Caco-2 (cell line): ENCODE measurements around the gene ZNFX1. TPM values are rescaled to one million over a fixed set of nuclear protein-coding genes. Genes with fewer than 3 reads are reported as not detected.

ENCODE experiments used
- BruUV-seq: library from RNA; stranded (reverse); fragments of 400-500 nt; replicated peaks from 2 replicates; lab custom pipeline; 2021; lab: Mats Ljungman, UMichigan
- CTCF ChIA-PET: fragments of 300-600 bp; sonication (Branson Sonifier 250); formaldehyde crosslinking; loops from one replicate; lab custom pipeline; 2022; ENCODE audit warnings: antibody characterized with exemption; lab: Charles Lee
- POLR2A ChIA-PET: fragments of 300-600 bp; sonication (Branson Sonifier 250); formaldehyde crosslinking; loops from one replicate; lab custom pipeline; 2022; ENCODE audit warnings: antibody characterized with exemption; lab: Charles Lee
- DNase-seq, 2 experiments: peaks; one replicate each; pipeline versions ENCODE4 v3.0.0 to v3.0.0-alpha.2; 2020 to 2022
- H3K27me3 ChIP-seq: replicated peaks from 2 replicates; pipeline ENCODE4 v1.6.0; 2011; ENCODE audit warnings: low read length; ENCODE audit not compliant: control insufficient read depth, insufficient read depth
- H3K36me3 ChIP-seq: 2 replicates; pipeline ENCODE4 v1.5.1; 2011; ENCODE audit warnings: low read length; ENCODE audit not compliant: control insufficient read depth, insufficient read depth
- H3K4me1 ChIP-seq: fragments of 250-450 bp; sonication (Bioruptor Pico); 2 replicates; pipeline ENCODE4 v1.5.1; 2020; ENCODE audit warnings: mild to moderate bottlenecking
- H3K4me3 ChIP-seq: 2 replicates; pipeline ENCODE4 v1.5.1; 2011; ENCODE audit warnings: low read depth, mild to moderate bottlenecking, control low read depth, low read length
- H3K9me3 ChIP-seq: fragments of 250-450 bp; sonication (Bioruptor Pico); 2 replicates; pipeline ENCODE4 v1.5.1; 2020; ENCODE audit warnings: mild to moderate bottlenecking, moderate library complexity
- H3K27ac Mint-ChIP-seq: one replicate; pipeline ENCODE4 v1.8.0; 2022; ENCODE audit warnings: mixed read lengths; ENCODE audit not compliant: unreplicated experiment
- H3K27me3 Mint-ChIP-seq: one replicate; pipeline ENCODE4 v1.8.0; 2022; ENCODE audit warnings: mixed read lengths; ENCODE audit not compliant: insufficient read depth, unreplicated experiment
- H3K36me3 Mint-ChIP-seq: one replicate; pipeline ENCODE4 v1.8.0; 2022; ENCODE audit warnings: mild to moderate bottlenecking, mixed read lengths; ENCODE audit not compliant: insufficient read depth, unreplicated experiment
- H3K4me1 Mint-ChIP-seq: one replicate; pipeline ENCODE4 v1.8.0; 2022; ENCODE audit warnings: low read depth, mixed read lengths; ENCODE audit not compliant: unreplicated experiment
- H3K4me3 Mint-ChIP-seq: one replicate; pipeline ENCODE4 v1.8.0; 2022; ENCODE audit warnings: mild to moderate bottlenecking, moderate library complexity, mixed read lengths; ENCODE audit not compliant: unreplicated experiment
- H3K9me3 Mint-ChIP-seq: one replicate; pipeline ENCODE4 v1.8.0; 2022; ENCODE audit warnings: mixed read lengths; ENCODE audit not compliant: unreplicated experiment
- CTCF ChIP-seq, 2 experiments: fragments of 200-600 bp in 1 of 2; IDR thresholded peaks; 1 replicate in 1 of 2; 2 replicates in 1 of 2; pipeline versions ENCODE4 v1.5.1 to v1.8.0; 2011 to 2022; ENCODE audit warnings: antibody characterized with exemption in 1 of 2, control low read depth in 1 of 2, inconsistent platforms in 1 of 2, low read depth in 1 of 2, low read length in 1 of 2, mild to moderate bottlenecking in 1 of 2, moderate library complexity in 1 of 2; ENCODE audit not compliant: insufficient read depth in 1 of 2, severe bottlenecking in 1 of 2, unreplicated experiment in 1 of 2
- intact Hi-C: fragments of 100-400 bp; cut with micrococcal nuclease; formaldehyde crosslinking; loops from one replicate; pipeline ENCODE4 v1.10.0; 2022; ENCODE audit not compliant: unreplicated experiment
- total RNA-seq: library from RNA; stranded (reverse); gene quantifications from 2 replicates; pipeline ENCODE4 v1.2.3, GENCODE V29; 2022

The ZNFX1 gene
- total RNA-seq, 1 experiment from 2014 or later, result 34.0 TPM

- Mint-ChIP-seq H3K27me3 (peaks cover 9% of the 10 kb centered on the region), H3K27ac (peak overlapping the region; percentile 97), H3K4me3 (peak overlapping the region; percentile 81), H3K4me1 (peaks cover 85% of the 10 kb centered on the region), H3K9me3 (peaks cover 72% of the 10 kb centered on the region), H3K36me3 (peaks cover 100% of the 10 kb centered on the region)
- ChIA-PET CTCF (no interaction called here), POLR2A (interaction anchor here (0.6 kb wide), 1 partner anchor 49 kb away, joined by 3 read pairs; no protein-coding TSS in a partner anchor)
- Histone ChIP-seq H3K4me1 (peaks cover 72% of the 10 kb centered on the region), H3K9me3 (peaks cover 73% of the 10 kb centered on the region), H3K27me3 (no peaks in the 10 kb centered on the region), H3K4me3 (no peak overlapping the region), H3K36me3 (peaks cover 76% of the 10 kb centered on the region)
- intact Hi-C loops, result no loop called here
- no peak for TF ChIP-seq CTCF (IDR thresholded peaks at IDR 0.05; ENCODE audit: insufficient read depth in 1 of 2, low read depth in 1 of 2, low read length in 1 of 2, severe bottlenecking in 1 of 2, unreplicated experiment in 1 of 2)
- no peak for DNase-seq
- no TSS peak for BruUV-seq
Observed at GRCh38 chr20:49281913-49282467, 4.1 kb upstream of the ZNFX1 start.

GRCh38 chr20:49281059-49281912, 3.4 kb upstream of the ZNFX1 start:
- no peak for TF ChIP-seq CTCF (IDR thresholded peaks at IDR 0.05; ENCODE audit: insufficient read depth in 1 of 2, low read depth in 1 of 2, low read length in 1 of 2, severe bottlenecking in 1 of 2, unreplicated experiment in 1 of 2)
- Histone ChIP-seq H3K4me1 (peaks cover 65% of the 10 kb centered on the region), H3K27me3 (no peaks in the 10 kb centered on the region), H3K4me3 (no peak overlapping the region), H3K9me3 (peaks cover 66% of the 10 kb centered on the region), H3K36me3 (peaks cover 70% of the 10 kb centered on the region)
- Mint-ChIP-seq H3K27me3 (peaks cover 9% of the 10 kb centered on the region), H3K36me3 (peaks cover 100% of the 10 kb centered on the region), H3K4me1 (peaks cover 85% of the 10 kb centered on the region), H3K27ac (peak overlapping the region; percentile 97), H3K9me3 (peaks cover 65% of the 10 kb centered on the region), H3K4me3 (peak overlapping the region; percentile 81)
- ChIA-PET CTCF (no interaction called here), POLR2A (no interaction called here)
- intact Hi-C loops, result no loop called here
- peak in 1 of 2 experiments; percentile 45 for DNase-seq
- BruUV-seq, result no TSS peak

GRCh38 chr20:49280463-49281058, 2.7 kb upstream of the ZNFX1 start:
- BruUV-seq, result no TSS peak

More at GRCh38 chr20:49280463-49281058, 2.7 kb upstream of the ZNFX1 start:
- H3K4me3 ChIP-seq, result peak overlapping the region; percentile 76; the same call in 1 of the 2 replicates
- no peak for DNase-seq
- H3K27me3 Mint-ChIP-seq, result peaks cover 9% of the 10 kb centered on the region
- H3K4me1 Mint-ChIP-seq, result peaks cover 79% of the 10 kb centered on the region
- TF ChIP-seq CTCF (IDR thresholded peaks at IDR 0.05; ENCODE audit: insufficient read depth in 1 of 2, low read depth in 1 of 2, low read length in 1 of 2, severe bottlenecking in 1 of 2, unreplicated experiment in 1 of 2), result no peak
- peak overlapping the region; percentile 97 for H3K27ac Mint-ChIP-seq
- H3K4me1 ChIP-seq, result peaks cover 64% of the 10 kb centered on the region
- no peaks in the 10 kb centered on the region for H3K27me3 ChIP-seq
- ChIA-PET POLR2A (interaction anchor here (1.0 kb wide), 1 partner anchor 34 kb away, joined by 3 read pairs; no protein-coding TSS in a partner anchor), CTCF (no interaction called here)
- H3K36me3 ChIP-seq, result peaks cover 66% of the 10 kb centered on the region
- intact Hi-C loops, result no loop called here
- H3K9me3 Mint-ChIP-seq, result peaks cover 58% of the 10 kb centered on the region
- peaks cover 59% of the 10 kb centered on the region for H3K9me3 ChIP-seq
- peaks cover 100% of the 10 kb centered on the region for H3K36me3 Mint-ChIP-seq
- peak overlapping the region; percentile 81 for H3K4me3 Mint-ChIP-seq
